ENCODE data around the gene DOCK4.

DNA sequence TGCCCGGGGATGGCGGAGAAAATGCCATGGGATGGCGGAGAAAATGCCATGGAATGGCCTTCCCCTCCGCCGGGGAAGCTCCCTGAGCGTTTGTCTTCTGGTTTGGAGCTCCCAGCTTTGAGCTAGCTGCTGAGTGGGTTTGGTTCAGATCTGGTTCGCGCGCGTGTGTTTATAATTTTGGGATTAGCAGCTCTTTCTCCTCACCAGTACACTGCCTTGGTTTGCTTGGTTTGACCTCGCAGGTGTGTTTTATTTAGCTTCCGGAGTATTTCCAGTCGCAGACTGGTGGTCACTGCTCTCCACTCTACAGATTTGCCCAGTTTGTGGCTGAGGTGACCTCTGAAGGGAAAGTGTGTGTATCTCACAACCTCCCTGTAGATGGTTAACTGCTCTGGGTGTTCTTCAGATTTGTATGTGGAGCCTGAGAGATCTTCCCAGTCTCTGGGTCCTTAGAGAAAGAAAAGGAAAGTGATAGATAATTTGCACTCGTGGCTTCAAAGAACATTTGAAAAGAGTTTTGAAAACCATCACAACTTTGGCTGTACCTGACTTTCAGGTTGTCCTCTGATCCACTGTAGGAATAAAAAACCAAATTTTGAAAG, 893 bp upstream of the DOCK4 start:
- no peak for TF ChIP-seq SP1 (IDR thresholded peaks at IDR 0.05)
- no peak for TF ChIP-seq BHLHE40 (IDR thresholded peaks at IDR 0.05; ENCODE audit: borderline replicate concordance)
- no peak for TF ChIP-seq SUZ12 (IDR thresholded peaks at IDR 0.05)
- TF ChIP-seq NFRKB (IDR thresholded peaks at IDR 0.05), result no peak
- no peak for TF ChIP-seq ELF4 (IDR thresholded peaks at IDR 0.05)
- TF ChIP-seq ARNT (IDR thresholded peaks at IDR 0.05), result no peak
- no peak for TF ChIP-seq FOXA1 (IDR thresholded peaks at IDR 0.05)
- no peak for TF ChIP-seq FOXM1 (IDR thresholded peaks at IDR 0.05; ENCODE audit: borderline replicate concordance)
- no peak for TF ChIP-seq CTBP1 (IDR thresholded peaks at IDR 0.05; ENCODE audit: borderline replicate concordance)
- TF ChIP-seq ZNF384 (IDR thresholded peaks at IDR 0.05), result no peak
- TF ChIP-seq HDGF (IDR thresholded peaks at IDR 0.05; ENCODE audit: borderline replicate concordance), result no peak
- TF ChIP-seq, protein P1, sequence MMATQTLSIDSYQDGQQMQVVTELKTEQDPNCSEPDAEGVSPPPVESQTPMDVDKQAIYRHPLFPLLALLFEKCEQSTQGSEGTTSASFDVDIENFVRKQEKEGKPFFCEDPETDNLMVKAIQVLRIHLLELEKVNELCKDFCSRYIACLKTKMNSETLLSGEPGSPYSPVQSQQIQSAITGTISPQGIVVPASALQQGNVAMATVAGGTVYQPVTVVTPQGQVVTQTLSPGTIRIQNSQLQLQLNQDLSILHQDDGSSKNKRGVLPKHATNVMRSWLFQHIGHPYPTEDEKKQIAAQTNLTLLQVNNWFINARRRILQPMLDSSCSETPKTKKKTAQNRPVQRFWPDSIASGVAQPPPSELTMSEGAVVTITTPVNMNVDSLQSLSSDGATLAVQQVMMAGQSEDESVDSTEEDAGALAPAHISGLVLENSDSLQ (IDR thresholded peaks at IDR 0.05), result no peak
